HG03175 (cell line): ENCODE measurements around the gene BBX.
A peak's percentile ranks its signal among the peaks of the same experiment; 100 is the strongest.
"Not testable (repeated sequence)": the region's sequence is repeated elsewhere in the genome, so short reads cannot be mapped to it uniquely, and the experiment has no call there.

Source experiments
- ATAC-seq: cut with Tn5 transposase; IDR thresholded peaks from one replicate; pipeline ENCODE4 v1.9.1; 2021; ENCODE audit warnings: mild to moderate bottlenecking, moderate library complexity; ENCODE audit not compliant: unreplicated experiment

The BBX gene

DNA sequence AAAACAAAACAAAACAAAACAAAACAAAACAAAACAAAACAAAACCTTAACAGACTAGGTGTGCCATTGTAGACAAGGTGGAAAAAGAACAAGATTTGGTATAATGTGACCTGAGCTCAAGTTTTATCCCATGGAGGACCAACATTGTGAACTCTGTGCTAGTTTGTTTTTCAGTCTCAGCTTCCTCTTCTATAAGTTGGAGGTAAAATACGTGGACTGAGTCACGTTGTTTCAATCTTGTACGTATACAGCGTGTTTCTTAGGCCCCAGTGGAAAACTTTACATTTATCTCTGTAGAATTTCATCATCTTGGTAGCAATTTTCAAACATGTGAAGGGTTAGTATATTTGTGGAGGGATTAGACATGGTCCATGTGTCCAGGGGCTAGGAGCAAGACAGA lies 306.4 kb downstream of the BBX start:
- ATAC-seq, result no peak

GRCh38 chr3:107831590-107831989 lies 308.8 kb downstream of the BBX start:
- no peak for ATAC-seq

GRCh38 chr3:107833043-107833442 lies 310.3 kb downstream of the BBX start:
- ATAC-seq, result no peak

- ATAC-seq, result no peak
These were observed 311.1 kb downstream of the BBX start for GRCh38 chr3:107833722-107834416.

DNA sequence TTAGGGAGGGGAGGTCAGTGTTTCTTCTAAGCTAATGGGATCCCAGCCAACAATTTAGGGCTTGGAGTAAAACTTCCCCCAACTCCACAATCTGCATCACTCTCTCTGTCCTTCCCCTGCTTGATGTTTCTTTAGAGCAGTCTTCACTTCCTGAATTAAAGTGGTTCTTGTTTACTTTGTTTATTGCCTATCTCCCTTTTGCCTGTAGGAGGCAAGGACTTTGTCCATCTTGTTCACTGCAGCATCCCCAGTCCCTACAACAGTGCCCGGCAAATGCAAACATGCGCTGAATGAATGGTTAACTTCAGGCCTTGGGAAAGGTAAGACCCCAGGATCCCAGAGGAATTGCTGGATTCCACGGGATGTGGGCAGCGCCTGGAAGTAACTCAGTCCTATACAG lies 312.2 kb downstream of the BBX start:
- ATAC-seq, result not testable (repeated sequence)

GRCh38 chr3:107837895-107838612 lies 315.3 kb downstream of the BBX start:
- ATAC-seq, result no peak

- ATAC-seq, result no peak
These were observed 319.1 kb downstream of the BBX start for GRCh38 chr3:107841831-107842230.

- ATAC-seq, result no peak
These were observed 320.2 kb downstream of the BBX start for GRCh38 chr3:107842940-107843339.

DNA sequence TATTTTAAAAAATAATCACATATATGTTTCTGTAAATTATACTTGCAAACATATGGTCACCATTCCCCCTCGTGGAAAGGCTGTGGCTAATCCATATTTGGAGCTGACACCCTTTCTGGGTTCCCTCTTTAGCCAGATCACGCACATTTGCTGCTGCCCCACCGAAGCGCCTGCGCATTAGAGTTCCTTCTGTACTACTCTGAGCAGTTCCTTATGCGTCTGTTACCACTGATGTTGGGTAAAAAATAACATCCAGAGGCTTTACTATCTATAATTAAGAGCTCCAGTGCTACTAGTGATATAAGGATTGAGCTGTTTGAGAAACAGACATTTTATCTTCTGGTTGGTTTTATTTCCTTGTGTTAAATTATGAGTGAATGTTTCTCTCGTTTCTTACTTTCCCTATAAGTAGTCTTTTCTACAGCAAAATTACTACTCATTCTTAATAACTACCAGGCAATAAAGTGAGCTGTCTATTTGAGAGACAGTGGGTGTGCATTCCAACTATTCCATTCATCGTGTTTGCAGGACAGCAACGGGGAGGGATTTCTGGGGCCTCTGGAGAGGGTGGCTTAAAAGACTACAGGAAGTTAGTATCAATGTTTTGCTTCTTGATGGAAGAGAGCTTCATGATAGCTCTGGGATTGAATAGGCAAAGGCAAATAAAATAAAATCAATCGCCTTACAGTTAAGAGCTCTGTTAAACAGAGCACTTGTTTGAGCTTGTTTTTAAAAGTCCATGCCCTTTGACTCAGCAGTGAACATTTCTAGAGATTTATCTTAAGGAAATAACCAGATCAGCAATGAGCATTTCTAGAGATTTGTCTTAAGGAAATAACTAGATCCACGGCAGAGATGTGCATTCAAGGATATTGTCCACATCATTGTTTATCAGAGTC lies 322.9 kb downstream of the BBX start:
- ATAC-seq, result no peak

GRCh38 chr3:107846279-107846852 lies 323.6 kb downstream of the BBX start:
- no peak for ATAC-seq

DNA sequence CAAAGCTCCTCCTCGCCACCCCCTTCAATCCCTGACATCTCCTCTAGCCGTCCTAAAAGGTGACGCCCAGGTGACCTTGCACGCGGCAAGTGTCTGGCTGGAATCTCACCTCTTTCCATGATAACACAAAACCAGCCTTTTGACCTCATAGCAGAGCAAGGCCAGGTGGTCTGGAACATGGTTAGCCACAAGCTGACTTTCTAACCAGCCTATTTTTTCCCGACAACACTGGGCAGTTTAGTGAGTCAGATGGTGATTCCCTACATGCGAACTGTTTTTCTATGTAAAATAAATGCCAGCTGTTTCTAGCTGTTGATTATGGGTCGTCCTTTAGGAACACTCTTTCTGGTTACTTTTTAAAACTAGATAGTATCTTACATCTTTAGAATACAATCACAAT lies 325.0 kb downstream of the BBX start:
- no peak for ATAC-seq

GRCh38 chr3:107848351-107848915 lies 325.7 kb downstream of the BBX start:
- no peak for ATAC-seq

- ATAC-seq, result peak; percentile 46
These were observed 327.9 kb downstream of the BBX start for GRCh38 chr3:107850681-107851080.

DNA sequence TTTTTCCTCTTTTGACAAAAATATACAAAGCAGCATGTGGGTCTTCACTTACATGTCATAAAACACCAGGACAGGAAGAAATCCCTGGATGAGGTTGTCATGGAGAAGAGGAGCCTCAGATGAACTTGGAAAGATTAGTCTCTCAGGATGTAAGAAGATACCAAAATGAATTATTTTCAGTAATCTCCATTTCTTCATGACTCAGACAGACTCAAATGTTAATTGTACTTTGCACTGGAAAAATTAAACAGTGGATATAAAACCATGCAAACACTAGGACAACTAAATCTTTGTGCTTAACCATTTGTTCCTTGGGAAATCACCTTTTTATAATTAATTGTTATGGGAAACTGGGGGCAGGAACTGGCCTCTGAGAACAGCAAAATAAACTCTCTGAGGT lies 331.1 kb downstream of the BBX start:
- no peak for ATAC-seq

DNA sequence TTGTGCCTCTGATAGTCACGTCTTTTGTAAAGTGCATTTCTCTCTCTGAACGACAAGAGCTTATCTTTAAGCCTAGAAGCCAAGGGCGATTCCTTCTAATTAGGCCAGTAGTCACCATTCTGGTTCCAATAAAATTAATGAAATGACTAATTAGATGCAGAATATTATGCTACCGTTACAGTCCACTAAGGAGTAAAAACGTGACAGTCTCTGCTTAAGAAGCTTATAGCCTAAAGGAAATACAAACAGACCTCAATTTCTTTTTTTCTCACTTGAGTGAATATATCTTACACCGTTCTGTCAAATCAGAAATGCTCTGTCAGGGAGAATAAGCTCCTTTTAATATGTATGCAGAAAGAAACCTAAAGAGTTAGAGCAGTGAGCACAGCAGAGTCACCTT lies 332.0 kb downstream of the BBX start:
- no peak for ATAC-seq

- peak; percentile 74 for ATAC-seq
These were observed 332.9 kb downstream of the BBX start for GRCh38 chr3:107855710-107856109.

- no peak for ATAC-seq
These were observed 335.1 kb downstream of the BBX start for GRCh38 chr3:107857854-107858253.

- ATAC-seq, result no peak
These were observed 336.1 kb downstream of the BBX start for GRCh38 chr3:107858876-107859275.
